Measurements from ENCODE around the gene HSD17B7.

The HSD17B7 gene

GRCh38 chr1:162861101-162861500 is 70.6 kb downstream of the HSD17B7 start, which contains the start of gene CCDC190:
CCDC190 (minus strand) TSS chr1:162861175; CDS start chr1:162859646, 1,529 bp downstream.
- no peak for DNase-seq

DNA sequence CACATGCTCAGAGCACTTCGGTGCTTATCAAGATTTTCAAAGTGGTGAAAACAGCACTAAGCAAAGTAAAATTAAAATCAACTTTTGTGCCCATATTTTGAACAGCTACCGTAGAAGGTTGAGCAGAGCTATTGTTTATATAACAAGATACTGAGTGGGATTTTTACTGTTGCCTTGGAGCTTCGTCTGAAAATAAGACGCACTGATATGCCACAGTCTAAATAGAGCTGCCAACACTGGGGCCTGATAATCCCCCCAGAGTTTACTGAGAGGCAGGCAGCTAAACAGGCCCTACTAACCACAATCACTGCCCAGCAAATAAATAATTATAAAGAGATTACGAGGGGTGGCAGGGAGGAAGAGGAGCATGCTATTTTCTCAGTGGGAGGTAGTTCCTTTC is 71.1 kb downstream of the HSD17B7 start:
- no peak for DNase-seq

All from NCI-H526 treated with DMSO at 0.1 percent for 48 hours (cell line).